Measurements from ENCODE around the gene TKTL2.
"Not testable (repeated sequence)": the region's sequence is repeated elsewhere in the genome, so short reads cannot be mapped to it uniquely, and the experiment has no call there.

Gene TKTL2

GRCh38 chr4:163447023-163447422 is 26.5 kb downstream of the TKTL2 start:
- DNase-seq: not testable (repeated sequence)

- DNase-seq: no peak
Observed at GRCh38 chr4:163440040-163440439, 33.5 kb downstream of the TKTL2 start.
